ENCODE results near the gene TEX38. TPM values are rescaled to one million over a fixed set of nuclear protein-coding genes. Genes with fewer than 3 reads are reported as not detected.

TEX38 gene
- not detected for total RNA-seq

GRCh38 chr1:46671554-46671953 lies at the start of gene TEX38:
TSS of gene TEX38 (plus strand) at chr1:46671854. CDS start at chr1:46671935, 81 bp downstream.
- Histone ChIP-seq H3K4me1 (peaks cover 0 to 5% of the 10 kb centered on the region in 2 donors), H3K27ac (no peak within 1 kb of the TSS), H3K27me3 (no peaks in the 10 kb centered on the region), H3K36me3 (no peaks in the 10 kb centered on the region), H3K9me3 (no peaks in the 10 kb centered on the region), H3K4me3 (no peak within 1 kb of the TSS)
- intact Hi-C loops (cut with DNase I; ENCODE audit: low total_unique reads) = no loop called here
- no peak for DNase-seq
- no peak for TF ChIP-seq POLR2A (IDR thresholded peaks at IDR 0.05)
- no peak for TF ChIP-seq CTCF (IDR thresholded peaks at IDR 0.05)

GRCh38 chr1:46621930-46622329 lies 49.7 kb upstream of the TEX38 start:
- no peaks in the 10 kb centered on the region for H3K4me1 ChIP-seq
- no peak for DNase-seq
- TF ChIP-seq CTCF (IDR thresholded peaks at IDR 0.05) (no peak), POLR2A (IDR thresholded peaks at IDR 0.05) (no peak)

GRCh38 chr1:46622344-46622743 lies 49.3 kb upstream of the TEX38 start:
- Histone ChIP-seq H3K4me1 (no peaks in the 10 kb centered on the region), H3K27me3 (no peaks in the 10 kb centered on the region), H3K9me3 (no peaks in the 10 kb centered on the region), H3K4me3 (no peak overlapping the region), H3K27ac (no peak overlapping the region), H3K36me3 (no peaks in the 10 kb centered on the region)
- TF ChIP-seq POLR2A (IDR thresholded peaks at IDR 0.05) (no peak), CTCF (IDR thresholded peaks at IDR 0.05) (peak in 1 of 4 experiments; percentile 22)
- DNase-seq = no peak
- intact Hi-C loops (cut with DNase I; ENCODE audit: low total_unique reads) = no loop called here

More at GRCh38 chr1:46621930-46622329, 49.7 kb upstream of the TEX38 start:
- H3K27me3 ChIP-seq = no peaks in the 10 kb centered on the region
- H3K27ac ChIP-seq = no peak overlapping the region
- no peak overlapping the region for H3K4me3 ChIP-seq
- no peaks in the 10 kb centered on the region for H3K9me3 ChIP-seq
- intact Hi-C loops (cut with DNase I; ENCODE audit: low total_unique reads) = no loop called here
- H3K36me3 ChIP-seq = no peaks in the 10 kb centered on the region

- no peaks in the 10 kb centered on the region for H3K36me3 ChIP-seq
- no peaks in the 10 kb centered on the region for H3K4me1 ChIP-seq
- no peaks in the 10 kb centered on the region for H3K9me3 ChIP-seq
- H3K27me3 ChIP-seq = no peaks in the 10 kb centered on the region
- DNase-seq = no peak
- H3K4me3 ChIP-seq = no peak overlapping the region
- intact Hi-C loops (cut with DNase I; ENCODE audit: low total_unique reads) = no loop called here
- no peak for TF ChIP-seq POLR2A (IDR thresholded peaks at IDR 0.05)
- no peak for TF ChIP-seq CTCF (IDR thresholded peaks at IDR 0.05)
- H3K27ac ChIP-seq = no peak overlapping the region
These were observed 47.7 kb upstream of the TEX38 start for GRCh38 chr1:46623743-46624644.

GRCh38 chr1:46630719-46631118 lies 40.9 kb upstream of the TEX38 start:
- no peaks in the 10 kb centered on the region for H3K4me1 ChIP-seq
- TF ChIP-seq POLR2A (IDR thresholded peaks at IDR 0.05) (no peak), CTCF (IDR thresholded peaks at IDR 0.05) (no peak)
- intact Hi-C loops (cut with DNase I; ENCODE audit: low total_unique reads) = no loop called here
- no peaks in the 10 kb centered on the region for H3K36me3 ChIP-seq
- no peaks in the 10 kb centered on the region for H3K9me3 ChIP-seq
- H3K27me3 ChIP-seq = no peaks in the 10 kb centered on the region
- no peak overlapping the region for H3K4me3 ChIP-seq
- no peak overlapping the region for H3K27ac ChIP-seq
- DNase-seq = no peak
